ENCODE results near the gene TMEM179. TPM values are rescaled to one million over a fixed set of nuclear protein-coding genes. Genes with fewer than 3 reads are reported as not detected.

Gene TMEM179
- total RNA-seq, 1 experiment from 2014 or later: not detected

GRCh38 chr14:104554608-104555429 is 49.8 kb downstream of the TMEM179 start:
- ChIA-PET CTCF (no interaction called here), POLR2A (ENCODE audit: unreplicated experiment) (no interaction called here)
- intact Hi-C loops (cut with micrococcal nuclease): no loop called here
- TF ChIP-seq EZH2phosphoT487 (IDR thresholded peaks at IDR 0.05; ENCODE audit: borderline replicate concordance, low read length): no peak
- TF ChIP-seq EZH2 (IDR thresholded peaks at IDR 0.05; ENCODE audit: low read length, unreplicated experiment): no peak
- TF ChIP-seq, protein P1, sequence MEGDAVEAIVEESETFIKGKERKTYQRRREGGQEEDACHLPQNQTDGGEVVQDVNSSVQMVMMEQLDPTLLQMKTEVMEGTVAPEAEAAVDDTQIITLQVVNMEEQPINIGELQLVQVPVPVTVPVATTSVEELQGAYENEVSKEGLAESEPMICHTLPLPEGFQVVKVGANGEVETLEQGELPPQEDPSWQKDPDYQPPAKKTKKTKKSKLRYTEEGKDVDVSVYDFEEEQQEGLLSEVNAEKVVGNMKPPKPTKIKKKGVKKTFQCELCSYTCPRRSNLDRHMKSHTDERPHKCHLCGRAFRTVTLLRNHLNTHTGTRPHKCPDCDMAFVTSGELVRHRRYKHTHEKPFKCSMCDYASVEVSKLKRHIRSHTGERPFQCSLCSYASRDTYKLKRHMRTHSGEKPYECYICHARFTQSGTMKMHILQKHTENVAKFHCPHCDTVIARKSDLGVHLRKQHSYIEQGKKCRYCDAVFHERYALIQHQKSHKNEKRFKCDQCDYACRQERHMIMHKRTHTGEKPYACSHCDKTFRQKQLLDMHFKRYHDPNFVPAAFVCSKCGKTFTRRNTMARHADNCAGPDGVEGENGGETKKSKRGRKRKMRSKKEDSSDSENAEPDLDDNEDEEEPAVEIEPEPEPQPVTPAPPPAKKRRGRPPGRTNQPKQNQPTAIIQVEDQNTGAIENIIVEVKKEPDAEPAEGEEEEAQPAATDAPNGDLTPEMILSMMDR (conservative IDR thresholded peaks at IDR 0.05; ENCODE audit: low read depth, low read length): no peak
- Histone ChIP-seq H3F3A (ENCODE audit: low read length, unreplicated experiment) (no peaks in the 10 kb centered on the region), H3K4me2 (ENCODE audit: low read length) (no peak overlapping the region), H3K9ac (ENCODE audit: low read length) (no peak overlapping the region), H3K9me3 (ENCODE audit: low read length) (no peaks in the 10 kb centered on the region), H3K4me3 (ENCODE audit: low read length) (no peak overlapping the region), H3K27me3 (ENCODE audit: low read length) (peaks cover 98% of the 10 kb centered on the region), H3K4me1 (ENCODE audit: insufficient read depth, low read length) (no peaks in the 10 kb centered on the region), H4K20me1 (ENCODE audit: low read length) (no peaks in the 10 kb centered on the region), H3K9me2 (replicated peaks; ENCODE audit: low read length) (no peaks in the 10 kb centered on the region), H3K79me2 (ENCODE audit: low read length) (no peaks in the 10 kb centered on the region), H3K27ac (ENCODE audit: low read length) (no peak overlapping the region), H3K36me3 (ENCODE audit: low read depth, low read length) (no peaks in the 10 kb centered on the region), H2AFZ (ENCODE audit: low read length) (no peak overlapping the region)
- DNase-seq (no peak), ATAC-seq (no peak)
- BruUV-seq (replicated peaks): no TSS peak

DNA sequence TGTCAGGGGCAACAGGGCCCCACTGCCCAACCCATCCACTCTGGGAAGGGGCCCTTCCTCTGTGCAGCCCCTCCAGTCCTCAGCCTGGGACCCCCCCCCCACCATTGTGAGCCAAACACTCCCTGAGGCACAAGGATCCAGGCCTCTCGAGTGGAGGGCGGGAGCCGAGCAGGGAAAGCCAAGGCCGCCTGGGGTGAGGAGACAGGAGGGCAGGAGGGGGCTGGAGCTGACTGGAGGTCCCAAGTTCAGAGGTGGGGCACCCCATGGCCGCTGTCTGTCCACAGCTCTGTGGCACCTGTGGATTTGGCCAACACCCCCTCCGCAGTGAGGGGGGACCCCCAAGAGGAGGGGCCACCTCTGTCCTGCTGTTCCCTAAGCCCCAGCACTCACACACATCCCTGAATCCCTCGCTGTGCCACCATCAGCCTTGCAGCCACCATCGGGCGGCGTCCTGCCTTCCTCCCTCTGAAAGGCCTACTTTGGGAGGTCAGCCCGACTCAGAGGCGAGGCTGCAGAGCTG is 50.4 kb downstream of the TMEM179 start:
- no TSS peak for BruUV-seq (replicated peaks)
- Histone ChIP-seq H3F3A (ENCODE audit: low read length, unreplicated experiment) (no peaks in the 10 kb centered on the region), H3K79me2 (ENCODE audit: low read length) (no peaks in the 10 kb centered on the region), H3K27me3 (ENCODE audit: low read length) (peaks cover 98% of the 10 kb centered on the region), H3K4me1 (ENCODE audit: insufficient read depth, low read length) (no peaks in the 10 kb centered on the region), H3K9me3 (ENCODE audit: low read length) (no peaks in the 10 kb centered on the region), H2AFZ (ENCODE audit: low read length) (no peak overlapping the region), H3K9ac (ENCODE audit: low read length) (no peak overlapping the region), H3K4me2 (ENCODE audit: low read length) (no peak overlapping the region), H3K9me2 (replicated peaks; ENCODE audit: low read length) (no peaks in the 10 kb centered on the region), H3K4me3 (ENCODE audit: low read length) (no peak overlapping the region), H4K20me1 (ENCODE audit: low read length) (no peaks in the 10 kb centered on the region), H3K36me3 (ENCODE audit: low read depth, low read length) (no peaks in the 10 kb centered on the region), H3K27ac (ENCODE audit: low read length) (no peak overlapping the region)
- DNase-seq (no peak), ATAC-seq (no peak)
- ChIA-PET CTCF (no interaction called here), POLR2A (ENCODE audit: unreplicated experiment) (no interaction called here)
- TF ChIP-seq, protein P1 (conservative IDR thresholded peaks at IDR 0.05; ENCODE audit: low read depth, low read length): no peak
- TF ChIP-seq EZH2phosphoT487 (IDR thresholded peaks at IDR 0.05; ENCODE audit: borderline replicate concordance, low read length): no peak
- TF ChIP-seq EZH2 (IDR thresholded peaks at IDR 0.05; ENCODE audit: low read length, unreplicated experiment): no peak
- intact Hi-C loops (cut with micrococcal nuclease): no loop called here
